NCI-H226 (cell line): Measurements from ENCODE around the gene RSPO3.

Source experiments
- DNase-seq: peaks from one replicate; pipeline ENCODE4 v3.0.0-alpha.2; 2015

The RSPO3 gene

DNA sequence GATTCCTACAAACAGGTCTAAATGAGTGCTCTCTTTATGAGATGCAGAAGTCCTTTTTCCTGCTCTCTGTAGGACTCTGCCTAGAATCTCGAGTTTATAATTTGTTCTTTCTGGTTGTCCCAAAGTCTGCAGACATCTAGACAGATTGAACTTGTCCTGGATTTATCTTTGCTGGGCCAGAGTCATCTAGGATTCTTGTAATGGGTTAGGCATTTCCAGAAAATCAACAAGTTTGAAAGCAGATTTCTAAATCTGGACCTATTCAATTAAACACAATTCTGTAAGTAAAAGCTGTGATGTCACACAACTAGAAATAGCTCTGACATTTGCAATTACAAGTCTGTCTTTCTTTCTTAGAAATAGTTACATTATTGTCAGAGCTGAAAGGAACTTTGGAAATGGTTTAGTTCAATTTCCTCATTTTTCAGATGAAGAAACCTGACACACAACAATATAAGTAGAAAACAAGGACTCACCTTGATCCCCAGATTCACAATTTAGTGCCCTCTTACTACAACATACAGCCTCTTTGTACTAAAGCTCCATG is 4.2 kb upstream of the RSPO3 start:
- DNase-seq: no peak

DNA sequence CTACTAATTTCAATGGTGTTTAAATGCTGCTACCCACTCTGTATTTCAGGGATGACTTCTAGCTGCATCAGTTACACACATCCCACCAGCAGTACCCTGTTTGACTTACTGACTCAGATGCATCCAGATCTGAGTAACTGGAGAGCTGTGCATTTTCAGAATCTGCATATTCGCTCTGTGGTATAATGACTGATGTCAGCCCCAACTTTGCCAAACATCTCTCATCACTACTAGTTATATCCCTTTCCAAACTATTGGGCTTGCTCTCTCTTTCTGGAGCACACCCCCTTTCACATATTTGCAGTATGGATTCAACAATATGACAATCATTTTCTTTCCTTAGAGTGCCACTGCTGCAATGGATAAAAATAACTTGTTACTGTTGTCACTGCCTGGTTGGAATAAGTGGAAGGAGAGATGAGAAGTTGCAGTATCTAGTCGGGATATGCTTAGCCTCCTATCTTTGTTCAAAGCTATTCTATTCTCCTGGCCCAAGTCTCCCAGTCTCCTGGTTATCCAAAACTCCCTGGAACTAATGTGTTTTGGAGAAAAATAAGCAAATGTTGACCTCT is 3.3 kb upstream of the RSPO3 start:
- DNase-seq: no peak

DNA sequence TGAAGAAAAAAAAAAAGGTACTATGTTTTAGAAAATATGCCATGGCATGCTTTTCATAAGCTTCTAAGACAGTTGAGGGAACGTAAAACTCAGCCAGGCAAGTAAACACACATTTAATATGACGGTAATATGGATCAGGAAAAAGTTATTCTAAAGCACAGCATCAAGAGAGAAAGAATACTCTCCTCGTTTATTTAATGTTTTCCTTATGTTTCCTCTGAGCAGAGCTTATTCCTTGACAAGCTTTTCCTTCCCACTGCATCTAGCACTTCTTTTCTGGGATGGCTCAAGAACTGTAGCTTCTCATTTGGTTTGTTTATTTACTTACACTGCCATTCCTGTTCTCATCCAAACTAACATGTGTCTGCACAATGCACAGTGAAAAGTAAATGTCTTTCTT is 2.7 kb upstream of the RSPO3 start:
- no peak for DNase-seq

DNA sequence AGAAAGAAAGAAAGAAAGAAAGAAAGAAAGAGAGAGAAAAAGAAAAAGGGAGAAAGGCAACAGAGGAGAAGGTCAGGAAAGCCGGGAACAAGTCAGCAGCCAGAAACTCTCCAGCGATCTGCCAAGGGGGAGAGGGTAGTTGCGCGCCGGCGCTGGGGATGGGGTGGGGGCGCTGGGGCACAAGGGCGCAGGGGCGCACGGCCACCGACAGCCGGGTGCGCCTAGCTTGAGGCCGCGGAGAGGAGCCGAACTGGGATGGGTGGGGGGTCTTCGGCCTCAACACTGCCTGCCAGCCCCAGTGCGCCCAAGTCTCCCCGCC is 533 bp upstream of the RSPO3 start:
- DNase-seq: no peak

DNA sequence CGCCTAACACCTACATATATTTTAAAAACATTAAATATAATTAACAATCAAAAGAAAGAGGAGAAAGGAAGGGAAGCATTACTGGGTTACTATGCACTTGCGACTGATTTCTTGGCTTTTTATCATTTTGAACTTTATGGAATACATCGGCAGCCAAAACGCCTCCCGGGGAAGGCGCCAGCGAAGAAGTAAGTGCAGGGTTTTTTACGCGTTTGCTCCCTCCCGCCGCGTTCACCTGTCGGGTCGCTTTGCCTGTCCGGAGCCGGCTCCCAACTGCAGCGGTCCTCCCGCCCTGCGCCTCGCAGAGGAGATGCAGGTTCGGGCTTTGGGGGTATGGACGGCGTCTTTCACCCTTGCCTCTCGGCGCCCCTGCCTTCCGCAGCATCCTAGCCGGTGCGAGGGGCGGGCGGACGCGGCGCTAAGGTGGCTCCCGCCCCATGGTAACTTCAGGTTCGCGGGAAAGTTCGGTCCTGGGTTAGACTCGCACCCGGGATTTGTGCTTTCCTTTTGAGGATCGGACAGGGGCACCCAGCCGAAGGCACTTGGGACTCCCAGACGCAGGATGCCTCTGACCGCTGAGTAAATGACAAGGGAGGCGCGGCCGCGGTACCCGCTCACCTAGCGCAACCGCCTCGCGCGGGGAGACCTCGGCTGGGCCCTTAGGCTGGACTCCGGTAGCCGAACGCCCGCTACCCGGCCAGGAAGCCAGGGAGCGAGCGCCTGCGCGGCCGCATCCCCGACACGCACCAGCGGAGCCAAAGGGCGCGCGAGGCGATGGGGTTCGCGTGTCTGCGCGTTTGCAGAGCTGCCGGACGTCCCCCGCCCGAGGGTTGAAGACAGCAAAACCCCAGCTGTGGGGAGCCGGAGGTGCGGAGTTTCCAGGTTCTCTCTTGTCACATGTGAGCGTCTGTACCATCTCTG is 891 bp downstream of the RSPO3 start:
- DNase-seq: no peak

DNA sequence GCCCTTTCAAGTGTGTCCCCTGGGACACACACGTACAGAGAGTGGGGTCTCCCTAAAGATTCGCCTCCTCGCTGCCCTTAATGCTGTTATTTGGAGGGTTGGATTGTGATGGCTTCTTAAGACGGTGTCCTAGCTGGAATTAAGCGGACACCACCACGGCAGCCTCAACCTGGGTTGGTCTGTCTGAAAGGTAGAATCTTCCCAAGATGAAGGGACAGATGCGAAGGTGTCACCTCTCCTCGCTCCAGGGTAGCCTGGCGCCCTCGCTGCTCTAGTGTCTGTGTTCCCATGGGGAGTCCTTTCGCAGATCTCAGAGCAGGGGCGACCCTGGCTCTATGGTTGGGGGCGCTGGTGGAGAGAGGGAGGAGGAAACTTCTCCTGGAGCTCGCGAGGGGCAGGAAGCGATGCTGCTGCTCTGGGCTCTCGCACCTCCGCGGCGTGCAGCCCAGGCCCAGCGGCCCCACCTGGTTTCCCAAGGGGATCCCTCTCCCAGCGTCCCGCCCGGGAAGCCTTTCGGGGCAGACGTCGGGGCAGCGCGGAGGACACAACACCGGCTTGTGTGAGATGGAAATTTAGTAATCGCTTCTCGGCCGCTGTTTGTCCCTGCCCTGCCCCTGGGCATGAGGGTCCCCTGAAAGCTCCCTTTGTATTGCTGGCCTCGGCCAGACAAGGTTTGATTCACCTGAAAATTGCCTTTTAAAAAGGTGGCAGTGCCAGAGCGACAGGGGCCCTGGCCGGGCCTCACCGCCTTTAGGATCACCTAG is 1.7 kb downstream of the RSPO3 start:
- no peak for DNase-seq

DNA sequence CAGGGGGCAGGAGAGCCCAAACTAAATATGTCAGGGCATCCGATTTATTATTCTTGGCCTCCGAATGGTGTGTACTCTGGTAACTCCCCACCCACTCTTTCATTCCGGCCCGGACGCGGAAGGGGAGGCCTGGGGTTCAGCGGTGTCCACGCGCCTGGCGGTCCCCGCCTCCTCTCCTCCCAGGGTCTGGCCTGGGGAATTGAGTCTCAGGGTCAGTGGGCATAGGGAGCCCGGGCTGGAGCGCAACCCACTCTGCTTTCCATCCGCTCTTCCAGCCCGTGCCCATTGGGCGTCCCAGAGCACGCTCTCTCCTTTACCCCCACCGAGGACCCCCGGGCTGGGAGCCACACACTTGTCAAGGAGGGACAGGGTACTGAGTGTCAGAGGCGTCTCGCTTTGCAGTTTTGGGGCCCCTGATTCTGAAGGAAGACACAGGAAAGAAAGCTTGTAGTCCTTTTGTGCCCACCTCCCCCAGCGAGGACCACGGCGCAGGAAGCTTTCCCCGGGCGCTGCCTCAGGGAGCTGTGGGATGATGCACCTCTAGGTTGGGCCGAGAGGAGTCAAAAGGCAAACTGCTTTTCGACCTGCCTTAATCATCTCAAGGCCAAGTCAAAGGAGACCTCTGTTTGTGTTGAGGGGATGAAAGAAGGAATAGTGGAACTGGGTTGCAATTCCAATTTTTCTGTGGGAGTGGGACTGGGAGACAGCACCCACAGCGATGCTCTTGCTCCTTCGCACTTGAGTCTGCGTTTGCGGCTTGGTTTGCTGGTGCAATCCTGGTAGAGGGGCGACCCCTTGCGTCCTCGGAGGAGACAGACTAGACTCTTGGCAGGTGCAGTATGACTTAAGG is 2.5 kb downstream of the RSPO3 start:
- DNase-seq: peak; percentile 45

DNA sequence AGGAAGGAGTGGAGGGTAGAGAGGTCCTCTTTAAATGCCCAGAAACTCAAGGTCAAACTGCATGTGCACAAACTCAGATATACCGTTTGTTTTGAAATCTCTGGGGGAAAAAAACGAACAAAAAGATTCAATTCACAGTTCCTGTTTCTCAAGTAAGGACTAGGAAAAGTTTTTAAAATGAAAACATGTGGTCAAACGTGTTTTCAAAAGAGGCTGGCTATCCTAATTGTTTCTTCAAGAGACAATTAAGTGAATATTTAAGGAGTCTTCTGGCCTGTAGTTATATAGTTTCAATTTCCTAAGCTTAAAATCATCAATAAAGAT is 3.1 kb downstream of the RSPO3 start:
- DNase-seq: no peak

DNA sequence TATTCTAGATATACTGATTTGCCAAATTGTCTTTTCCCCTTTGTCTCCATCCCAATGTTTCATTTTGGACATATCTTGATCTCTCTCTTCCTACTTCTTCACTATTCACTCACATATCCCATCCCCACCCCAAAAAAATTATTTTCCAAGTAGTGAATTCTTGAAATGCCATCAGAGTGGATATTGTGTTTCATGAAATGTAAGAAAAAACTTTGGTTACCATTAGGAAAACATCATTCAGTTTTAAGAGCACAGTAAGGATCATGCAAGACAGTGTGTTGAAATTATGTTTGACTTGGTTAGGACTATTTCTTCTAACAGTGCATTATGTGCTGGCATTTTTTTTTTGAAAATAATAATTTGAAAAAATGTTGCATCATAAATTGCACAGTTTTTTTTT is 5.7 kb downstream of the RSPO3 start:
- DNase-seq: no peak

DNA sequence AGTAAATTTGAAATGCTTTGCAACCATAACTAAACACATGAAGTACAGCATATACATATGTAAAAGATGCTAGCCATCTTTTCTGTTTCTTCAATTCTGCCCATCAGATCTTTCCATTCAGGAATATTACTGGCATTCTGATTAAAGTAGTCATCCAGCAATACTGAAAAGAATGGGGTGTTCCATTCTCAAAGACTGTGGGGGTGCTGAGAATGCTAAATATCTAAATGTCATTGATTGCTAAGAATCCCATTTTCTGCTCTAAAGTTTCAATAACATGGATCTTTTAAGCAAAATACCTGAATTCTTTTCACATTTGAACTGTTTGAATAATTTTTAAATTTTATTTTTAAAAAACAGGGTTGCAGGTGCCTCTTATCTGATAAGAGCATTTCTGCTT is 6.2 kb downstream of the RSPO3 start:
- no peak for DNase-seq

DNA sequence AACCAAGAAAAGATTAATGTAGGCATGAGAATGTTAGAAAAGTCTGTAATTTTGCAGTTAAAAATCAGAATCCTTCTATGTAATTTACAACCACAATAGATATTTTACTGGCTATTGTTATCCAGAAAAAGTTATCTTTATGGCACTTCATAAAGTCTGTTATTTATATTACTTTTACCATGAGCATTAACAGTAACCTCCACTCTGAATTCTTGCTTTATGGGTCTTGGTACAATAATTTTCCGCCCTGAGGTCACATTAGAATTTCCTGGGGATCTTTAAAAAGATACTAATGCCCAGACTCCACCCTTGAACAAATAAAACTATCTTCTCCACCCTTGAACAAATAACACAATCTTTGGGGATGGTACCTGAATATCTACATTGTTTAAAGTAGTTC is 9.6 kb downstream of the RSPO3 start:
- no peak for DNase-seq

DNA sequence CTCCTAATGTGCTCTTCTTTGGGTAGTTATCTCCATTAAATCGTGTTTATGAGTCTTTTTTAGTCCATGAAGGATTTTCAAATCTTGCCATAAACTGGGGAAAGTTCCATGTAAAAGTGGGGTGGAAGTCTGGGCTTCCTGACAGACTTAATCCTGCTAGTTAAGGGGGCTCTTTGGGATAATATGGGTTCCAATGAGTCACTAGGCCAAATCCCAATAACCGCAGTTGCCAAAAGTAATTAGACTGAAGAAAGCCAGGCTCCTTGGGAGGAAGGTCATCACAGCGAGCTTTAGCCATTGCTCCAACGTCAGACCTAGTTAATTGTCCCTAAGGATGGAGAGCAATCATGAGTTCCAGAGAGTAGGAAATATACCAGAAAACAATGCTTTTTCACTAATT is 10.8 kb downstream of the RSPO3 start:
- no peak for DNase-seq

DNA sequence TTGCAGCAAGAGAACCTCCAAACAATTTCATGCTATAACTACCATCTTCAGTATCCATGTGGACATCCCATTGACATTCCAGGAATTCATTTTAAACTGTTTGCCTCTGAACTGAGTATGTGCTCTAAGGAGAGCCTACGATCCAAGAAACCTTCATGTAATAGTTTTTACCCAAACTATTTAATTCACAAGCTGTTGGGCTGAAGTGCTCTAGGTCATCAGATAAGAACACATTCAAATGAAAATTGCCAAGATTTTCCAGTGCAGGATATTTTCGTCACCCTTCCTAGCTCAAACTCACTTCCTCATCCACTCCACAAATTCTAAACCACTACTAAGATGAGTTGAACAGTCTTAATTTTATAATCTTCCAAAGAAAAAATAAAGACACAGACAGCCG is 12.8 kb downstream of the RSPO3 start:
- DNase-seq: no peak

DNA sequence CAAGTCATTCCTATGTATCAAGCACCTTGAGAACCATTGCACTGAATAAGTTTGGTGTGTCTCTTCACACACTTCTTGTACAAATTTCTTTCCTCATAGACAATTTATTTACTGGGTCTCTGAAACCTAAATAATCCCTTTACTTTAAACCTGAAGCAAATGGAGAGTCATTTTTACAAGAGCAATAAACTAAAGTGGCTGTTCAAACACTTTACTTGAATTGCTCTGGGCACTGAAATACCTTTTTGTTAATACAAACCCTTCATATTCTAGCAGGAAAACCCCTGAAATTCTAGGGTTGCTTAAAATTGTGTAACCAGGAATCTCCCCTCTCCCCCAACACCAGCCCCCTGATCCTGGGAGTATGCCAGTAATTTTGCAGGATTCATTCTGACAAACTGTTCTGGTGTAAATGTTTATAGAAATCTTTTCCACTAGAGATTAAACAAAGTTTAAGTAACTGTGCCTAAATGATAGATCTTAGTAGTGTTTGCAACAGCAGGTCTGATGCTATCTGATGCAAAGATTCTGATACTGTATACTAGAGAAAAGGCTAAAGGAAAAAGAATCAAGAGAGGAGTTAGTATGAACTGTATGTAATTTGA is 13.4 kb downstream of the RSPO3 start:
- DNase-seq: no peak

DNA sequence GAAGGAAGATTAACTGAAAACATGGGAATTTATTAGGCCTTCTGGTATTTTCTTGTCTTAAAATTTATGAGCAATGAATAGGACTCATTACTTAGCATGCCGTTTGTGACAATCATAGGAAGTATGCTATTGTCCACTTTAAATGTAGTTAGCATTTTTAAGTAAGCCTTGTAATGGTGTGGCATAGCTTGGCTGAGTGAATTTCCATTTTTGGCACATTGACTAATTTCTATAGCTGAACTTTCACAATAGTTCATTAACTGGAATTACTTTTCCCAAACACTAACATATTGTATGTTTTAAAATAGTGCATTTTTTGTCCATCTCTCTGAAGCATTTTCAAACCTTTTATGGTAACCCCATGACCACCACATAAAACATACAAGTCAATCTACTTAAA is 15.7 kb downstream of the RSPO3 start:
- DNase-seq: no peak

DNA sequence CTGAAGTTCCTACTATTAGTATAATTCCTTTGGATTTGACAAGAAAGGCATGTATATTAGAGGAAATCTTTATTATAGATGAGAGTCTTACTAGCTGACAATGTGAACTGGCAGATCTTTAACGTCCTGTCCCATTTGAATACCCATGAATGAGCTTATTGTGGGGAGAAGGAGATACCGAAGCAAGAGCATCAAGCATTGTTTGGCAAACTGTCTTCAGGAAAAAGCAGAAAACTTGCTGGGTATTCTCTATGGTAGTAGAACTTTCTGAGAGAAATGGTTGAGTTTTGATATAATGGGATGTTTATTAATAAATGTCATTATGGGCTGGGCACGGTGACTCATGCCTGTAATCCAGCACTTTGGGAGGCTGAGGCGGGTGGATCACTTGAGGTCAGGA is 18.3 kb downstream of the RSPO3 start:
- DNase-seq: no peak

DNA sequence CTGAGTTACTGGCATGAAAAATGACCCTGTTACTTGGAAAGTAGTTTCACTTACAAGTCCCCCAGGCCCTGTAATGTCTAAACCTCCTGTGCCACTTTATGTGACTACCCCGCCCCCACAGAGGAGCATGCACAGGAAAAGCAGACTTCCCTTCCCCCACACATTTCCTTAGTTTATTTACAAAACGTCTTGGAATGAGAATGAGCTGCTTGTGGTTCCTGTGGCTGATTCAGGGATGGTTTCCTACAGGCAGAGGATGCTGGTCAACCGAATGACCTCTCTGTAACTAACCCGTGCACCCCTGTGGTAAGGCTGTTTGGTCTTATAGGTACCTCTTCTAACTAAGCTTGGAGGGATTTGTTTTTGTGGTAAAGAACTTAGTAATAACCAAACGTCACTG is 28.5 kb downstream of the RSPO3 start:
- peak; percentile 49 for DNase-seq

DNA sequence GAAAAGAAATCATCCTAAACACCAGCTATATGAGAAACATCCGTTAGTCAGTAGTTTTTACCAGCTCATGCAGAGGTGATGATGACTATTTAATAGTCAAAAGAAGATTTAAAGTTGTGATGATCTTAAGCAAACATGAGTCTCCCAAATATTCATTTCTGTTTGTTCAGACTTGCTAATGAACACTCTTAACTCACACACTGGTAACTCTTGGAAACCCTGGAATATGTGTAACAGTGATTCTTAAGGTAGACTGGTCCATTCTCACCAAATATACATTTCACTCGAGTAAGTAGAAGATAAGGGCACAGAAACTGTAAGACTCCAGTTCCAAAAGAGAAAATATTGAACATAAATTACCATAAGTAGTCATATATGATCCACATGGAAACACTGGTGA is 29.1 kb downstream of the RSPO3 start:
- DNase-seq: no peak

DNA sequence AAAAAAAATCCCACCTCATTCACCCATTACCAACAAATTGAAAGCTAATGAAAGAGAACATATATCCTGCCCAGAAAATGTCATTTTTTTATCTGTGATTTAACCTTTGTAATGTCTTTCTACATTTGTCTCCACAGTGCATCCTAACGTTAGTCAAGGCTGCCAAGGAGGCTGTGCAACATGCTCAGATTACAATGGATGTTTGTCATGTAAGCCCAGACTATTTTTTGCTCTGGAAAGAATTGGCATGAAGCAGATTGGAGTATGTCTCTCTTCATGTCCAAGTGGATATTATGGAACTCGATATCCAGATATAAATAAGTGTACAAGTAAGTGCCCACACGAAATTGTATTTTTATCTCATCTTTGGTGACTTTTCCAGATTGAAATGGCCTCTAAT is 30.0 kb downstream of the RSPO3 start:
- DNase-seq: no peak

DNA sequence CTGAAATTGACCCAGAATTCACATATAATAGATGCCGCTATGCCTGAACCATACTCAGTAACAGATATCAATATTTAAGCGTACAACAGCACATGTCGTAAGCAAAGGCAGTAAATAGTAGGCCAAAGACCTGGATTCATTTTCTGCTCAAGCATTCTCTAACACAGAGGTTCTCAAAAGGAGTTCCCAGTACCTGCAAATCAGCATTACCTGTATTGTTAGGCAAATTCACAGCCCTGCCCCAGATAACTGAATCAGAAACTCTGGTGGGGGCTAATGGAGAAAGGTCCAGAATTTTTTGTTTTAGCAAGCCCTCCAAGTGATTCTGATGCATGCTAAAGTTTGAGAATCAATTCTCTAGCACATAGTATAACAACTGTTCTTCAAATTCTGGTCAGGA is 36.0 kb downstream of the RSPO3 start:
- no peak for DNase-seq

DNA sequence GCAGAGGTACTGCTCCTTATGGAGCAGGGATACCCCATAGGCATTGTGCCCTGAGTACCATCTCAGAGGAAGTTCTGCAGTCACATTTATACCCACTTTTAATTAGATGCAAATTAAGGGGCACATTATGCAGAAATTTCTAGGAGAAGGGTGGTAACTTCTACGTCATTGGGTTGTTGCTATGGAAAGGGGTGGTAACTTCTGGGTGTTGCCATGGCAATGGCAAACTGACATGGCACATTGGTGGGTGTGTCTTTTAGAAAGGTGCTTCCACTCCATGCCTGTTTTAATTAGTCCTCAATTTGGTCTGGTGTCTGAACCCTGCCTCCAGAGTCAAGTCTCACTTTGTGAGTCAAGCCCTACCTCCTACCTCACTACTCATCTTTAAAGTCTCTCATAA is 42.0 kb downstream of the RSPO3 start:
- no peak for DNase-seq

DNA sequence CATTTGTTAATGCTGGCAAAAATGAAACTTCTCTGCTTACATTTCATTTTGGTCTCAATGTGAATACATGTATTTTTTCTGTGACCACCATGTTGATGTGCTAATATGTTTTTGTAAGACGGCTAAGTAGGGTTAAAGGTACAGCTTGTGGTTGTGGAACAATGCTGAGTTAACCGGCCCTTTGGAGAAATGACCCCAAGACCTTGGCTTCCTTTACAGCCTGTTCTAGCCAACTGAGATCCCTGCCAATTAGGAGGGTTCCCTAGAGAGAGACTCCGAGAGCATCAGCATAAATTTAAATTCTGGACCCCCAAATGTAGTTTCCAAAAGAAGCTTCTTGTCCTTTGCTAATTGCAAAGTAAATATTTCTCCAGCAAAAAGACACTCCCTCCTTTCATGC is 44.4 kb downstream of the RSPO3 start:
- no peak for DNase-seq

DNA sequence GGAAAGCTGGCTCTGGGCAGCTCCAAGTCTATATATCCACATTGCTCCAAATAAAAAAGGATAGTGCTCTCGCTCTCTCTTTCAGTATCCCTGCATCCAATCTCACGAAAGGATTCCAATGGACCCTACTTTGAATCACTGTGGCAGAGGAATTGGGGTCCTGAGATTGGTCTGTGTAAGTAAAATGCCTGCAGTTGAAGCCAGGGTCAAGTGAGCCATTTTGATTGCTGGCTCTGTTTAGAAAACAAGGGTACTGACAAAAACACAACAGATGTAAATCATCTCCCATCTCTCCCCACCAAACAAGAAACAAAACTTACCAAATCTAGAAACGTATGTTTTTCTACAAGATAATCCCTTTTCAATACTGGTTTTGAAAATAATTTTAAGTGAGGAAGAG is 45.6 kb downstream of the RSPO3 start:
- DNase-seq: no peak
